ENCODE measurements around the gene FAM124A. TPM values are rescaled to one million over a fixed set of nuclear protein-coding genes. Genes with fewer than 3 reads are reported as not detected.

FAM124A gene
- total and polyA plus RNA-seq, 7 experiments from 2014 or later, result 0.12 to 0.85 TPM; not detected in 5

DNA sequence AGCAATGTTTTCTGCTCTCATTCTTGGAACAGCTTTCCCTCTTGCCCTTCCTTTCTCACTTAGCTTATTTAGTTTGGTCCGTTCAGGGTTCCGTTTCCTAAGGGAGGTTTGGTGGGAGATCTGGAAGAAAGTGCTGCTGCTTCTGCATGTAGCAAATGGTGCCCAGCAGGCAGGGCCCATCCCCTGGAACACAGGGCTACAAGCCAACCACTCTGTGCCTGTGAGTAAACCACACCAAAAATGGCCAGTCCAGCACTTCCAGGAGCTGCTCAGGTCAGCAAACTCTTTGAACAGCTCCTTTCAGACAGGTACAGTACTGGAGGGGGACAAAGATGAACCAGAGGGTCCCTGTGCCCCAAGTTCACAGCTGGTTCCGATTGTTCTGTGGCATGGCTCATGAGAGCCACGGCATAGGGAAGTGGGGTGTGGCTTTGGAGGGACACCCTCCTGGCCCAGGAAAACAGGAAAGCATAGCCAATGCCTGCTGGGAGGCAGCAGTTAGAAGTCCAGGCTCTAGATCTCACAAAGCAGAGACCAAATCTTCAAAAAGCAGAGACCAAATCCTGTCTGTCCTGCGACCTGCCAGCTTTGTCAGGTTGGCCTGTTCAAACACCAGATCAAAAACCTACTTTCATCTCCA, 39.5 kb downstream of the FAM124A start:
- DNase-seq (no peak), ATAC-seq (no peak)
- Mint-ChIP-seq H3K27me3 (no peaks in the 10 kb centered on the region), H3K27ac (no peak overlapping the region), H3K4me3 (no peak overlapping the region), H3K9me3 (no peaks in the 10 kb centered on the region), H3K36me3 (peaks cover 0 to 2% (median 0%) of the 10 kb centered on the region in 5 donors), H3K4me1 (no peaks in the 10 kb centered on the region)
- ChIA-PET POLR2A (no interaction called here), CTCF (interaction anchor here (0.6 kb wide), 1 partner anchor 1028 kb away, joined by 3 read pairs; no protein-coding TSS in a partner anchor)
- Histone ChIP-seq H3K27me3 (ENCODE audit: control insufficient read depth in 2 of 2, insufficient read depth in 2 of 2, low read length in 2 of 2) (no peaks in the 10 kb centered on the region), H3K36me3 (ENCODE audit: control insufficient read depth in 2 of 3, insufficient read depth in 3 of 3, low read length in 3 of 3) (no peaks in the 10 kb centered on the region), H3K27ac (ENCODE audit: low read depth, low read length) (no peak overlapping the region), H3K9me3 (ENCODE audit: control insufficient read depth in 2 of 3, low read length in 3 of 3) (no peaks in the 10 kb centered on the region), H3K4me3 (ENCODE audit: low read length) (no peak overlapping the region), H3K4me1 (ENCODE audit: control insufficient read depth in 2 of 2, insufficient read depth in 2 of 2, low read length in 2 of 2) (no peaks in the 10 kb centered on the region)
- intact Hi-C loops (cut with micrococcal nuclease), result no loop called here

GRCh38 chr13:51262501-51263211, 40.5 kb downstream of the FAM124A start:
- ChIA-PET CTCF (no interaction called here), POLR2A (no interaction called here)
- H3K4me3 ChIP-seq (ENCODE audit: low read length), result no peak overlapping the region
- H3K27me3 Mint-ChIP-seq, result no peaks in the 10 kb centered on the region
- H3K27ac Mint-ChIP-seq, result no peak overlapping the region
- H3K9me3 Mint-ChIP-seq, result no peaks in the 10 kb centered on the region
- no peaks in the 10 kb centered on the region for H3K9me3 ChIP-seq (ENCODE audit: control insufficient read depth in 2 of 3, low read length in 3 of 3)
- DNase-seq, result no peak
- intact Hi-C loops (cut with micrococcal nuclease), result no loop called here
- H3K27me3 ChIP-seq (ENCODE audit: control insufficient read depth in 2 of 2, insufficient read depth in 2 of 2, low read length in 2 of 2), result no peaks in the 10 kb centered on the region
- H3K36me3 Mint-ChIP-seq, result peaks cover 0 to 1% (median 0%) of the 10 kb centered on the region in 5 donors
- no peaks in the 10 kb centered on the region for H3K4me1 ChIP-seq (ENCODE audit: control insufficient read depth in 2 of 2, insufficient read depth in 2 of 2, low read length in 2 of 2)
- no peak overlapping the region for H3K27ac ChIP-seq (ENCODE audit: low read depth, low read length)
- H3K36me3 ChIP-seq (ENCODE audit: control insufficient read depth in 2 of 3, insufficient read depth in 3 of 3, low read length in 3 of 3), result no peaks in the 10 kb centered on the region
- ATAC-seq, result no peak
- H3K4me1 Mint-ChIP-seq, result no peaks in the 10 kb centered on the region
- no peak overlapping the region for H3K4me3 Mint-ChIP-seq

GRCh38 chr13:51266642-51267041, 44.4 kb downstream of the FAM124A start:
- H3K36me3 ChIP-seq (ENCODE audit: control insufficient read depth in 2 of 3, insufficient read depth in 3 of 3, low read length in 3 of 3), result no peaks in the 10 kb centered on the region
- intact Hi-C loops (cut with micrococcal nuclease), result no loop called here
- H3K4me1 ChIP-seq (ENCODE audit: control insufficient read depth in 2 of 2, insufficient read depth in 2 of 2, low read length in 2 of 2), result no peaks in the 10 kb centered on the region
- Mint-ChIP-seq H3K9me3 (no peaks in the 10 kb centered on the region), H3K27me3 (no peaks in the 10 kb centered on the region), H3K27ac (no peak overlapping the region), H3K36me3 (no peaks in the 10 kb centered on the region), H3K4me1 (no peaks in the 10 kb centered on the region), H3K4me3 (no peak overlapping the region)
- H3K27me3 ChIP-seq (ENCODE audit: control insufficient read depth in 2 of 2, insufficient read depth in 2 of 2, low read length in 2 of 2), result no peaks in the 10 kb centered on the region
- no peaks in the 10 kb centered on the region for H3K9me3 ChIP-seq (ENCODE audit: control insufficient read depth in 2 of 3, low read length in 3 of 3)
- no peak for ATAC-seq
- POLR2A ChIA-PET, result no interaction called here
- no peak for DNase-seq
- no peak overlapping the region for H3K27ac ChIP-seq (ENCODE audit: low read depth, low read length)
- CTCF ChIA-PET, result no interaction called here
- H3K4me3 ChIP-seq (ENCODE audit: low read length), result no peak overlapping the region

DNA sequence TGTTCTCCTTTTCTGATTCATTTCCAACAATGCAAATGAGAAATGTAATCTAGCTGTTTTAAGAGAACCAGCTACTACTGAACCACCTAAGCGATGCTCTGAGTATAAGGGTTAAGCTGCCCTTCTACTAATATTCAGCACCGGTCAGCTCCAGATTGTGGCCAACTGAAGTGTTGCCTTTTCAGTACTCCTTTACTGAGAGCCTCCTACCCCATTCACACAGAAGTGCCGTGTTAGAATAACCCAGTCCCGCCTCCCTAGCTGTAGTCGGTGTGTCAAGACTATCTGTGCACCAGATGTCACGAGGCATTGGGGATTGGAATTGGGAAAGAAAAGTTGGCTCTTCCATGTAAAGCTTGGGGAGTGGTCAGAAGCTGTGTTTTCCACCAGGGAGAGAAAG, 45.4 kb downstream of the FAM124A start:
- ChIA-PET CTCF (no interaction called here), POLR2A (no interaction called here)
- Histone ChIP-seq H3K36me3 (ENCODE audit: control insufficient read depth in 2 of 3, insufficient read depth in 3 of 3, low read length in 3 of 3) (no peaks in the 10 kb centered on the region), H3K4me3 (ENCODE audit: low read length) (no peak overlapping the region), H3K9me3 (ENCODE audit: control insufficient read depth in 2 of 3, low read length in 3 of 3) (no peaks in the 10 kb centered on the region), H3K27ac (ENCODE audit: low read depth, low read length) (no peak overlapping the region), H3K27me3 (ENCODE audit: control insufficient read depth in 2 of 2, insufficient read depth in 2 of 2, low read length in 2 of 2) (no peaks in the 10 kb centered on the region), H3K4me1 (ENCODE audit: control insufficient read depth in 2 of 2, insufficient read depth in 2 of 2, low read length in 2 of 2) (no peaks in the 10 kb centered on the region)
- DNase-seq, result no peak
- no peak for ATAC-seq
- Mint-ChIP-seq H3K27ac (no peak overlapping the region), H3K4me3 (no peak overlapping the region), H3K9me3 (no peaks in the 10 kb centered on the region), H3K36me3 (no peaks in the 10 kb centered on the region), H3K4me1 (no peaks in the 10 kb centered on the region), H3K27me3 (no peaks in the 10 kb centered on the region)
- intact Hi-C loops (cut with micrococcal nuclease), result no loop called here

DNA sequence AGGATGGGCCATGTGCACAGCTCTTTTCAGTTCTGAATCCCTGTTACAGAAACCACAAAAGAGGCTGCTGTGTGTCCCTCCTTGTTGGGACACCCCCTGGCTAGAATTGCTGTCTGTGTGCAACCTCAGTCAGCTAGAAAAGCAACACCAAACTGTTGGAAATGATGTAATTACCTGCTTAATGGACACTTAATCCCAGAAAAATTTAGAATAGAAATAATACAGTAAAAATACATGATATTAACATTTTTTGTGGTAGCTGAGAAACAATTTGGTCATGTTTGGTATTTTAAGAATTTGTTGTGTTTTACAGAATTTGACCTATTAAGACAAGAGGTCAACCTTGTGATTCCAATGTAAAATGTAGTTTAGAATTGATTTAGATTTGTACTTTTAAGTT, 46.8 kb downstream of the FAM124A start:
- no peaks in the 10 kb centered on the region for H3K9me3 ChIP-seq (ENCODE audit: control insufficient read depth in 2 of 3, low read length in 3 of 3)
- no peaks in the 10 kb centered on the region for H3K27me3 ChIP-seq (ENCODE audit: control insufficient read depth in 2 of 2, insufficient read depth in 2 of 2, low read length in 2 of 2)
- CTCF ChIA-PET, result no interaction called here
- H3K4me3 Mint-ChIP-seq, result no peak overlapping the region
- H3K27ac Mint-ChIP-seq, result no peak overlapping the region
- no peak overlapping the region for H3K27ac ChIP-seq (ENCODE audit: low read depth, low read length)
- H3K4me1 Mint-ChIP-seq, result no peaks in the 10 kb centered on the region
- ATAC-seq (no peak), DNase-seq (no peak)
- H3K27me3 Mint-ChIP-seq, result peaks cover 0 to 6% (median 0%) of the 10 kb centered on the region in 5 donors
- intact Hi-C loops (cut with micrococcal nuclease), result no loop called here
- no peaks in the 10 kb centered on the region for H3K9me3 Mint-ChIP-seq
- POLR2A ChIA-PET, result interaction anchor here (0.7 kb wide), 1 partner anchor 29 kb away, joined by 3 read pairs; no protein-coding TSS in a partner anchor
- no peaks in the 10 kb centered on the region for H3K36me3 Mint-ChIP-seq
- H3K4me1 ChIP-seq (ENCODE audit: control insufficient read depth in 2 of 2, insufficient read depth in 2 of 2, low read length in 2 of 2), result no peaks in the 10 kb centered on the region
- no peak overlapping the region for H3K4me3 ChIP-seq (ENCODE audit: low read length)
- no peaks in the 10 kb centered on the region for H3K36me3 ChIP-seq (ENCODE audit: control insufficient read depth in 2 of 3, insufficient read depth in 3 of 3, low read length in 3 of 3)

DNA sequence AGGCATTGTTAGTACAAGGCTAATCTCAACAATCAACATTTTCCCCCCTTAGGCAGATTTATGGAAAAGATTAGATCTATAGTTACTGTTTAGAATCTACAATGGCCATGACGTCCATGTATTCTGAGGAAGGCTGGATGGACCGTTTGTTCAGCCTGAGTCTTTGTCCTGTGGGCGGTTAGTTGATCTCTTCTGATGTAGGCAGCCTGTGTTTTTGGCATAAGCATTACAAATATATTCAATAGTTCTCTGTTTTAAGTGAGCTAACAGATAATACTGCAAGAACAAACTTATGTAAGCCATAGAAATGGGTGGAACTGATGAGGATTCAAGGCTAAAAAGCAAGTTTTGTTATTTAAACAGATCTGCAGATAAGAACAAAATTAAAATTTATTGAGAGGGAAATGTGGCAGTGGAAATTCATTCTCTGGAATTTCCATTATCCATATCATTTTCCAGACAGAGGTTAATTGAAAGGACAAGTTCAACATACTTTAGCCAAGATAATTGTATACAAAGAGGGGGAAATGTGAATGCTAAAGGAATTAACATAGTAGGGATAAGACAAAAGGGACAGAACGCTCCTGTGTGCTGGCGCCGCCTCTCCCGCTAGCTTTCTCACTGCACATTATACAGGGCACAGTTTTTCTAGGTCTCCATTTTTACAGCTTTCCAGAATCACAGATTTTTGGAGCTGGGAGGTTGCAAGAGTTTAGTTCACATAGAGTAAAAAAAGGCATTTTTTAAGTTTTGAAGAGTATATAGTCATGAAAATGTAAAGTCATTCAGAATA, 48.6 kb downstream of the FAM124A start:
- H3K27me3 Mint-ChIP-seq, result peaks cover 0 to 6% (median 0%) of the 10 kb centered on the region in 5 donors
- no peak for DNase-seq
- H3K27ac Mint-ChIP-seq, result no peak overlapping the region
- no peak for ATAC-seq
- Histone ChIP-seq H3K36me3 (ENCODE audit: control insufficient read depth in 2 of 3, insufficient read depth in 3 of 3, low read length in 3 of 3) (no peaks in the 10 kb centered on the region), H3K9me3 (ENCODE audit: control insufficient read depth in 2 of 3, low read length in 3 of 3) (no peaks in the 10 kb centered on the region), H3K4me1 (ENCODE audit: control insufficient read depth in 2 of 2, insufficient read depth in 2 of 2, low read length in 2 of 2) (no peaks in the 10 kb centered on the region), H3K27me3 (ENCODE audit: control insufficient read depth in 2 of 2, insufficient read depth in 2 of 2, low read length in 2 of 2) (no peaks in the 10 kb centered on the region), H3K4me3 (ENCODE audit: low read length) (no peak overlapping the region), H3K27ac (ENCODE audit: low read depth, low read length) (no peak overlapping the region)
- H3K4me3 Mint-ChIP-seq, result no peak overlapping the region
- ChIA-PET CTCF (interaction anchor here (0.7 kb wide), 1 partner anchor 13 kb away, joined by 3 read pairs; no protein-coding TSS in a partner anchor), POLR2A (no interaction called here)
- no peaks in the 10 kb centered on the region for H3K9me3 Mint-ChIP-seq
- H3K36me3 Mint-ChIP-seq, result no peaks in the 10 kb centered on the region
- H3K4me1 Mint-ChIP-seq, result no peaks in the 10 kb centered on the region
- intact Hi-C loops (cut with micrococcal nuclease), result no loop called here
